AG20443 (cell line): ENCODE results near the gene IRF8.
"Not testable (repeated sequence)": the region's sequence is repeated elsewhere in the genome, so short reads cannot be mapped to it uniquely, and the experiment has no call there.

Experiments
- DNase-seq: peaks from one replicate; pipeline ENCODE4 v3.0.0; 2012; ENCODE audit warnings: low spot score, mixed read lengths

IRF8 gene

DNA sequence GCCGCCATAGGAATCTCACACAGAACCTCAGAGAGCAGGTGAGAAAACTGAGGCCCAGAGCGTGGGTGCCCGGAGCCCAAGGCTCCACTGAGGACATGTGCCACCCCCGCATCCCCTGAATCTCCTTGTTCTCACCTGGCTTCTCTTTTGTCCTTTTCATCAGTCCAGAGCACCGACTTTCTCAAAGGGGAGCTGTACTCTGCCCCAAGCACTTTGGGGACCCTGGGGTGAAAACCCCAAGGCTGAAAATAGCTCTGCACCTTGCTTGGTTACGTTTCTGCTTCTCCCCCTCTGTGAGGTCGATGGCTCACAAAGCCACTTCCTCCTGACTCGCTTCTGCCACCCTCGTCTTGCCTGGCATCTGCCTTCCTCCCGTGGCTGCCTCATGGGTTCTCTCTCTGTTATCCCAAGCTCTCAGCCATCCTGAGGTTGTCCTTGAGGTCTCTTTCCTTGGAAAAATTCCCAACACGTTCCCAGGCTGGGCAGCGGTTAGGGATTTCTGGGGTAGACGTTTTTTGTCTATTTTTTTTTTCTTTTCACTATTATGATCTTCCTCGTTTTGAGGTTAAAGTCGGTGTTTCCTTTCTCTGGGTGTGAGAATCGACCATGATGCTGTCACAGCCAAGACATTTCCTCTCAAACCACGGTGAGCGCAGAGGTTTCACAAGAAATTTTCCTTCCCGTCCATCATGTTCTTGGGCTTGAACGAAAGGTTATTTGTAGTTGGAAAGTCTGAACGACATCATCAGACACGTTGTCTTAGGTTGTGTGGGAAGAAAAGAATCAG is 37.2 kb downstream of the IRF8 start:
- DNase-seq, result no peak

DNA sequence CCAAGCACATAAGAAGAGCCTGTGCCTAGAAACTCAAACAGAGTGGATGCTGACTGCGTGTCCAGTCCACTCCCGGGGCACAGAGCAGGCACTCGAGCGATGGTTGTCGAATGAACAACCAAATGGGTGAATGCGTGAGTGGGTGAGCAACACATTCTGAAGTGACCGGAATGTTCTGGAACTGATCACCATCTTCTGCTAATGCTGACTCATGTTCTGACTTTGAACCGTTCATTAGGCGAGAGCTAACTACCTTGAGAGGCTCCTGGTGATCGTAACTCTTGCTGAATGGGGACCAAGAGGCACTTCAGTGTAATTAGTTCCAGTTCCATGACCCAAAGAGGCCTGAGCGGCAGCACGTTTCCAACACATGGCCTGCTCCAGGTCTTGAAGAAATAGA is 37.9 kb downstream of the IRF8 start:
- no peak for DNase-seq

DNA sequence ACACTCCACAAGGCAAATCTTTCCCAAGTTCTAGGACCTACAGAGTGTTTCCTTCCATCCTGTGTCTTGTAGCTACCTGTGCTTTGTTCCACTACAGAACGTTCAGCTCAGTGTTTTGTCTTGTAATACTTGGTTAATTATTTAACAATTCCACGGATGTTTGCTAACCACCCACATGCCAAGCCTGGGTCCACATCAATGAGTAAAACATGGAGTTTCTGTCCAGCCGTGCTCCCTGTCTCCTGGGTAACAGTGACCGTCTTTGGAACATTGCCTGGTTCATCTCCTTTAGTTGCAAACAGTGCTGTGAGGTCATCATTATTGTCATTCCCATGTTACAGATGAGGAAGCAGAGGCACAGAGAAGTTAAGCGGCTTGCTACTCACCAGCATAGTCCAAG is 41.3 kb downstream of the IRF8 start:
- DNase-seq, result no peak

DNA sequence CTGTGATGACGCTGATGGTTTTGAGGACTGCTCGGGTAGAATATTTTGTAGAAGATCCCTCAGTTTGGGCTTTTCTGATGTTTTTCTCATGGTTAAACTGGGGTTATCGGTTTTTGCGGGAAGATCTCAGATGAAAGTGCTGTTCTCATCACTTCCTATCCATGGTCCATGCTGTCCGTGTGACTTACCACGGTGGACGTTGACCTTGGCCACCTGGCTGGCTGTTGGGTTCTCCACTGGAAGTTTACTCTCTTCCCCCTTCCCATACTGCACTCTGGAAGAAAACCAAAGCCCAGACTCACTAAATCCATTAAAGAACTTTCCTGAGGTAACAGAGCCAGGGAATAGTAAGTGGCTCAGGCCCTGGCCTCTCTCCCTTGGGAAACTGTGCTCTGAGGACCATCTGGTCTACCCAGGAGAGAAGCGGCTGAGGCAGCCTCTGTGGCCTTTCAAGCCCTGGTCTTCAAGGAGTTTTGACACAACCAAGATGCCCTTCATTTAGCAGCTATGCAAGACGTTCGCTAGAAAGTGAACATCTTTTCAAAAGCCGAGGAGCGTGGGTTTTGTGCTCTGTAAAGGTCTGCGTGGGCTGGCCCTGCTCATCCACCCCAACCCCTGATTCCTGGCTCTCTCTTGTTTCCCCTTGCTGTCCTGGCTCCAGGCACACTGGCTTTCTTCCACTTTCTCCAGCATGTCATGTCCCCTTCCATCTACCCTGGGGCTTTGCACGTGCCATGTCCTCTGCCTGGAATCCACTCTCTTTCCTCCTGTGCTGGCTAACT is 43.1 kb downstream of the IRF8 start:
- DNase-seq, result no peak

DNA sequence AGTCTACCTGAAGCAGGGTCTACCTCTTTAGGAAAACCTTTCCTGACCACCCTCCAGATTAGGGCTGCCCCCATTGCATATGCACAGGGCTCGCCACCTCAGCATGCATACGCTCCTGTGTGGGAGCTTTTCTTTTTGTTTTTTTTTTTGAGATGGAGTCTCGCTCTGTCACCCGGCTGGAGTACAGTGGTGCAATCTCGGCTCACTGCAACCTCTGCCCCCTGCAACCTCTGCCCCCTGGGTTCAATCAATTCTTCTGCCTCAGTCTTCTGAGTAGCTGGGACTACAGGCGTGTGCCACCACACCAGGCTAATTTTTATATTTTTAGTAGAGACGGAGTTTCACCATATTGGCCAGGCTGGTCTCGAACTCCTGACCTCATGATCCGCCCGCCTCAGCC is 43.7 kb downstream of the IRF8 start:
- DNase-seq, result not testable (repeated sequence)

DNA sequence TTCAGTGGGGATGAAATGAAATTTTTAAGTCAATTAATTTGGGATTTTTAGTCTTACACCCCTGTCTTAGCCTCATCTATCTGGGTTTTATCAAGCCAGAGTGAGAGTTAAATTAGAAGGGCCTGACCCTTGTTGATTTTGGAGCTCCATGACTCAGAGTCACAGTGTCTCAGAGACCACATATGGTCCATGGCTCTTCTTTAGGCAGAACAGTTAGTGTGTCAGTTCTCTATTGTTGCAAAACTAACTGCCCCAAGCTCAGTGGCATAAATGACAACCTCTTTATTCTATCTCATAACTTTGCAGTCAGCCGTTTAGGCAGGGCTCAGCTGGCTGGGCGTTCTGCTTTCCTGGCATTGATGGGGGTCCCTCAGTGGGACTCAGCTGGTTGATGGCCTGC is 44.7 kb downstream of the IRF8 start:
- no peak for DNase-seq

DNA sequence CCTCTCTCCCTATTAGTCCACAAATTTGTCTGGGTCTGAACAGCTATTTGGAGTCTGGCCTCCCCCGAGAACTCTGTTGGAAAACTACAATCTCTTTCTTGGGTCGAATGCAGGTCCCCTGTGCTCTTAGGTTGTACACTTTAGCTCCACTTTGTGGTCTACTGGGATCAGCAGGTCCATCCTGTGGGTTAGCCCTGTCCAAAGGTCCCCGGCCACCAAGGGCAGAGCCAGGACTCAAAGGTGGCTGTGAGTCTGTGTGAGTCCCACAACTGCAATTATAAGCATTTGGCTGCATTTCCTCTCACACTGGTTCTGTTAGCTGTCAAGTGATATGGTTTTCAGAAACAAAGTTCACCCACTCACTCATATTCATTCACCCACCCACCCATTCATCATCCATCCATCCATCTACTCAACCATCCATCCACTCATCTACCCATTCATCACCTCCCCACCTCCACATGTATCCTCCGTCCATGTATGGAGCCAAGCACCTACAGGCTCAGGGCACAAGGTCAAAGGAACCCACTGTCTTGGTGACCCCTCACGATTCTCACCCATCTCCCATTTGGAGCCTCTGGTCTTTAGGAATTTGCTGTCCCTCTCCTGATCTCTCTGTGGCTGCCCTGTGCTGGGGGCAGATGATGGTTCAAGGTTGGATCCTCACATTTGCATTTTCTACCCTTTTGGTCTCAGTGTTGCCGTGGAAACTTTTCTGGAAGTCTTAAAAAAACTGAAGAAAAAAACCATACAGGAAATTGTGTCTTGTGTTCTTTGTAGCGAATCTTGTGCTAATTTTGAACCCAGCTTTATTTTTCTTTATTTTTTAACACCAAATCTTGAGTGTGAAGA is 45.8 kb downstream of the IRF8 start:
- no peak for DNase-seq

DNA sequence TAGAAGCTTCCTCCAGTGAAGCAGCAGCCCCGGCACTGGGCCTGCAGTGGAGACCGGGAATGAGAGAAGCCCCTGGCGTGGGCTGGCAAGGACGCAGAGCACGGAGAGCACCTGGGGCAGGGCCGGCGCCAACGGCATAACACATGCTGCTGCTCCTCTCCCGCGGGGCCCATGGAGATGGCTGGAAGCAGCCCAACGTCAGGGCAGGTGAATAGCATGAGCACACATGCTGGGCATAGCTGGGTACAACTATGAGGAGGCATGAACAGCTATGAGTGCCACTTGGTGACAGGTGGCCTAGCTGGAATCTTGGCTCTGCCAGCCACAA is 46.4 kb downstream of the IRF8 start:
- no peak for DNase-seq

DNA sequence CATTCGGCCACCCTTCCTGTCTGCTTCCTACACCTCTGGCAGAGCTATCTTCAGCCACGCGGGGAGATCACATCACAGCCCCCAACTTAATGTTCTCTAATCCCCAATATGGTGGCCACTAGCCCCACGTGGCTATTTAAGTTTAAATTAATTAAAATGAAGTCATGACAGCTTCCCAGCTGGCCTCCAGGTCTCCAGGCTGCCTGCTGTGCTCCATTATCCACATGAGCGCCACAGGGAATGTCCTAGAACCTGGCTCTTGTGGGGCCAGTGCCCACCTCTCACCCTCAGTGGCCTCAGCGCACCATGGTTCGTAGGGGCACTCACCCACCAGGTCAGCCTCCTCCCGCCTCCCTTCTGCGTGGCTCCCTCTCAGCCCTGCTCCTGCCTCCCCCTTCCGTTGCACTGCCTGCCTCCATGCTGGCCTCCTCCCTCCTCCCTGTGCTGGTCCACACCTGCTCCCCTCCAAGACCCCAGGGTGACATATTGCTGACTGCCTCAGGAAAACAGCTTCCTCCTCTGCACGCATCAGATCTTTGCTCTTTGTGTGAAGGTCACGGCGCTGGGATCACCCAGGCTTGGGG is 47.7 kb downstream of the IRF8 start:
- no peak for DNase-seq

DNA sequence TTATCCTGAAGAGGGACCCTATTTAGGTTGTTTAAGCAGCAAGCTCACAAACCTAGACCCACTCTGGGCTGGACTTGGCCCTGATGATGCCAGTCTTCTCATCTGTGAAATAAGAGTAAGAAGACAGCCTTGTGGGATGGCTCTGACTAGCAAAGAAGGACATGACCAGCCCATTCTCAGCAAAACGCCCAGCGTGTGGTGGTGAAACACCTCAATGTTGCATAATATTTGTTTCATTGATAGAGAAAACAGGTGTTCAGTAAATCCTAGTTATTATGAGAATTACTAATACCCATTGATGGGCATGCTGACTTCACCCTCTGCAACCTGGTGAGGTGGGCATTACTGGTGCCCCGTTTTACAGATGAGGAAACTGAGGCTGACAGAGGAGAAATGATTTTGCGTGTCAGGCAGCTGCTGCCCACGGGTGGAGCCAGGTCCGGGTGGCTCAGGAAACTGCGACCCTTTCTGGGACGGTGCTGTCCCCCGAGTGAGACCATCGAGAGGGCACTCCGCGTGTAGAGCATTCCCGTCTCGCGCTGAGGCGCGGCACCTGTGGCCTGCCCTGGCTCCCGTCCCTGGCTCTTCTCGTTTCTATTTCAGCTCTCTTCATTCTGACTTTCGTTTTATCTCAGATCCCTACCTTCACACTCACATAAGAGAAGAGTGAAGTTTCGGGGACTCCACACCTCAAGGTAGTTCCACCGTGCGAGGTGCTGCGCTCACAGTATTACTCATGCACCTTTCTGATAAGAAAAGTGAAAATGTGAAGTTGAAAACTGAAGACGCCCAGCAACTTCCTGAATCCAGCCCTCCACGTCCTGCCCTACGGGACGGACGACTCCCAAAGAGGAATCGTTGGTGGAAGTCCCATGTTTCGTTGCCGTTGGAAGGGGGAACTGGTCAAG is 48.5 kb downstream of the IRF8 start:
- DNase-seq, result no peak

DNA sequence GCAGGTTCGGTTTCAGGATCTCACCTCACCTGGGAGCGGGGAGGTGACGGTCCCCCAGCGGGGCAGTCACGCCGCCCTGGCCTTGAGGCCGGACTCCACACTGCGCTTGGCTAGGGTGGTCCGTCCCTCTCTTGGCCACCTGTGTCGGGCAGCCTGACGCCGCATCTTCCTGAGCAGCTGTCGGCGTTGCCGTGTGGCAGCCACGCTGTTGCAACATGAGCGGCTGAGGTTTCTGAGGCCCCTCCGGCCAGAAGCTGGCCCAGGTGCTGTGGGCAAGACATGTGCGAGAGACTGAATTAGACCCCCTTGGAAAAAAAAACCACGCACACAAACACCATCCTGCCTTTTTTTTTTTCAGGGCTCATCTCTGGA is 49.2 kb downstream of the IRF8 start:
- DNase-seq, result no peak

DNA sequence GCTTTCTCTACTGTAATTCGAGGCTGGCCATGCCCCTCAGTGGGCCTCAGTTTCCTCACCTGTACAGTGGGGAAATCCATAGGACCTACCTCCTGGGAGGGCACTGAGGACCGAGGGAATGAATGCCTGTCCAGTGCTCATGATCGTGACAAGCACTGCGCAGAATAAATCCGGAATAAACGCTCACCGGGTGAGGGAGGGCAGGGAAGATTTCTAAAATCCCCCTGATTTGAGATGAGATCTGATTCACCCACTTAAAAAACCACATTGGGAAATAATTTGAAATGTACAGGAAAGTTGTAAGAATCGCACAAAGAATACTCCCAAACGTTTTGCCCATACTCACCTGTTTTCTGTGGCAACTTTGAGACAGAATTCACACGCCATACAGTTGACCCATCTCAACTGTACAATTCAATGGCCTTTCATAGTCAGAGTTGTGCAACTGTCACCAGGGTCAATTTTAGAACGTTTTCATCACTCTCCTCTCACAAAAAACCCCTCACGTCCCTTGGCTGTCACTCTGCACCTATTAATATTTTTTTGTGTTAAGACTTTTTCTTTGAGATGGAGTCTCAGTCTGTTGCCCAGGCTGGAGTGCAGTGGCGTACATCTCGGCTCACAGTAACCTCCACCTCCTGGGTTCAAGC is 49.8 kb downstream of the IRF8 start:
- DNase-seq, result no peak

DNA sequence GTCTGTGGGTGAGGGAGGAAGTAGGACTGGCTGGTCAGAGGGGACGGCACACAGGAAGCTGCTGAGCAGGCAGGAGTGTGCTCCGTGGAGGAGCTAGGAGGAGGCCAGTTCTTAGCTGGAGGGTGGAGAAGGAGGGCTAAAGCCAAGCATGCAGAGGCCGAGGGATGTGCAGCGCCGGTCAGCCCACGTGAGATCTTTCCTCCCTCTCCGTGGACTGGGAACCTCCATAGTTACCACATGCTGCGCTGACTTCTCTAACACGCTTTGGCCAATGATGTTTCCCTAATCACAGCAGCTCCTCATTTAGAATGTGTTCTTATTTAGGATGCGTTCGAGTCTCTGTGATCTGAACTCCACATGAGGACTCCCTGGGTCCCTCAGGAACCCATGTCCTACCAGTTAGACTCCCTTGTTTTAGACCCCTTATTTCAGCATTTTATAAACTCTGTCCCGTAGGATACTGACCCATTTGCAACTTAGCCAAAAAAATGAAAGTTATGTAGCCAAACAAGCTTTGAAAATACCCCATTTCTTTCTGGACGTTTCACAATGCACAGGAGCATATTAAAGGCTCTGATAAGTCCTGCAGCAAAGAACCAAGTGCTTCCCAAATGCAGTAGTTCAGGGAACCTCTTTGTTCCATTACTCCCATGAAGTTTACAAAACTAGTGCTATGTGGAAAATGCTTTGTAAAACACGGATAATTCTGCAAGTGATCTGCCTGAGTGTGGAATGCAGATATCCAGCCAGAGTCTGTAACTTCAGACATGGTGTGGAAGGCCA is 51.4 kb downstream of the IRF8 start:
- no peak for DNase-seq

DNA sequence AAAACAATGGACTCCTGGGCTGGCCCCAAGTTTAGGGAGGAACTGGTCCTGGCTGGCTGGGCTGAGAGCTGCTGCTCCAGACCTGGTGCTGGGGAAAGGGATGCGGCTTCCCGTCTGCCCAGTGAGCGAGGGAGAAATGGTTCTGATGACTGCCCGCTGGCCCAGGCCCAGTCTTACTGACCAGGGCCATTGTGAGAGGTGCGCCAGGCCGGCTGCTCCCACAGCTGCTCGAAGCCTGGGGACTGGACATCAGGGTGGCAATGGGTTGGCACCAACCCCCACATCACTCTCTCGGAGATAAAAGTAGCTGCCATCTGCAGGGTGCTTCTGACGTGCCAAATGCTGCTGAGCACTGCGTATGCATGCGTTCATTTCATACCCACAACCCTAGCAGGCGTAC is 53.2 kb downstream of the IRF8 start:
- no peak for DNase-seq

DNA sequence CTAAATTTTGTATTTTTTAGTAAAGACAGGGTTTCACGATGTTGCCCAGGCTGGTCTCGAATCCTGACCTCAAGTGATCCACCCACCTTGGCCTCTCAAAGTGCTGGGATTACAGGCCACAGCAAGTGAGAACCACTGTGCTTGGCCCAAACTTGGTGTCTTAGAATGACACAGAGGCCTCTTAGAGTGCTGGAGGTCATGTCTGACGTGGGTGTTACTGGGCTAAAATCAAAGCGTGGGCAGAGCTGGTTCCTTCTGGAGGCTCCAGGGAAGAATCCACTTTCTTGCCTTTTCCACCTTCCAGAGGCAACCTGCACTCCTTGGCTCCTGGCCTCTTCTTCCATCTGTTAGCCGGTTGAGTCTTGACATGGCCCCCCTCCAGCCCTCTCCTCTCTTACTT is 53.8 kb downstream of the IRF8 start:
- no peak for DNase-seq

DNA sequence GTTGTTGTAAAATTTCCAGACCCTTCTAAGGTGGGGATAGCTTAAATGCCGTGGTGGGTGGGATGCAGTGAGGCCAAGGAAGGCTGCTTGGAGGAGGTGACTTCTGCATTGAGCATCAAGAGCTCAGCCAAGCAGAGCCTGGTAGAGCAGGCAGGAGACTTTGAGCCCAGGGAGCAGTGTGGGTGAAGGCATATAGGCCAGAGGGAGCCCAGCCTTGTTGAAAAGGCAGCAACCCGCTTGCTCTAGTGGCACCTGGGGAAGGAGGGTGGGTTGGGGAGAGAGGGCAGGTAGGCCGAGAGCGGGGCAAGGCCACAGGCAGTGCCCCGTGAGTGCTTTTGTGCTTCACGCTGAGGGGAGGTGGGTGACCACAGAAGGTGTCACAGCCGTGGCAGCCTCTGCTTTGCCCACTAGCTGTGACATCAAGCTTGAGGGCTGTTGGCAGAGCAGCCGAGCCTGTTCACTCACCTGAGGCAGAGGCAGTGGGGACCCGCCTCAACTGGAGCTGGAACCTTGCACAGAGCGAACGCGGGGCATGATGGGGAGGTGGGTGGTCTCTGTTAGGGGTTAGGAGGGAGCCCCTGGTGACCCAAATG is 56.1 kb downstream of the IRF8 start:
- no peak for DNase-seq

DNA sequence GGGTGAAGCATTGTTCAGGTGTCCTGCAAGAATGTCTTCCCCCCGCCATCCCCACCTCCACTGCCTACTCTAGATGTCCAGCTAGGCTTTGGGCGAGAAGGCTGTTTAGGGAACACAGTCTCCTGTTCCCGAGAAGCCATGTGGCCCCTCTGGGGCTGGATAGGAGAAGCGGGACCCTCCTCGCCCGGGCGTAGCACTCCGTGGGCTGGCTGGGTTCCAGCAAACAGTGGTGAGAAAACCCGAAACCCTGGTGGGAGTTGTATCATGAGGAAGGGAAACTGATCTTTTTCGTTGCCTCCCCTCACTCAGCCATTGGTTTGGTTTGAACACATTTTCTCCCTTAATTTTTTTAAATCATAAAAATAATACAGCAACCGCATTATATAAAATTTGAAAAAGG is 56.6 kb downstream of the IRF8 start:
- DNase-seq, result no peak

DNA sequence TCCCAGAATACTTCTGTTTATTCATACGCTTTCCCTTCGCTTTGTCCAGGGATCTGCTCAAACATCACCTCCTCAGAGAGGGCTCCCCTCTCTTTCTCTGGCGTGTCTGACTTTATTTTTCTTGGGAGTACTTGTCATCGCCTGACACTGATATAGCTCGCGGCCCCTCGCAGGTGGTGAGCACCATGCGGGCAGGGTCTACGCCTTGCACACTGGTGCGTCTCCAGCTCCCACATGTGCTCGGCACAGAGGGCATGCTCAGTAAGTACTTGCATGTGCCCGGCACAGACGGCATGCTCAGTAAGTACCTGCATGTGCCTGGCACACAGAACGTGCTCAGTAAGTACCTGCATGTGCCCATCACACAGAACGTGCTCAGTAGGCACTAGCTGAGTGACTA is 57.5 kb downstream of the IRF8 start:
- no peak for DNase-seq

DNA sequence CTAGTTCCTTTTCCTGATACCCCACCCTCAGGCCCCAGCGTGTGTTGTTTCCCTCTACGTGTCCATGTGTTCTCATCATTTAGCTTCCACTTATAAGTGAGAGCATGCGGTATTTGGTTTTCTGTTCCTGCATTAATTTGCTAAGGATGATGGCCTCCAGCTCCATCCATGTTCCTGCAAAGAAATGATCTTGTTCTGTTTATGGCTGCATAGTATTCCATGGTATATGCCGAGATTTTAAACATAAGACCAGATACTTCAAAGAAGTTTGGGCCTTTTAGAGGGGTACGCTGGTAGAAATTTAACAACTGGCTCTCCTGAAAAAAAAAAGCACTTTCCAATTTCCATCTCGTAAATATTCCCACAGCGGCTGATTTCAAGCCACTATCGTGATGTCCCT is 59.8 kb downstream of the IRF8 start:
- DNase-seq, result no peak

DNA sequence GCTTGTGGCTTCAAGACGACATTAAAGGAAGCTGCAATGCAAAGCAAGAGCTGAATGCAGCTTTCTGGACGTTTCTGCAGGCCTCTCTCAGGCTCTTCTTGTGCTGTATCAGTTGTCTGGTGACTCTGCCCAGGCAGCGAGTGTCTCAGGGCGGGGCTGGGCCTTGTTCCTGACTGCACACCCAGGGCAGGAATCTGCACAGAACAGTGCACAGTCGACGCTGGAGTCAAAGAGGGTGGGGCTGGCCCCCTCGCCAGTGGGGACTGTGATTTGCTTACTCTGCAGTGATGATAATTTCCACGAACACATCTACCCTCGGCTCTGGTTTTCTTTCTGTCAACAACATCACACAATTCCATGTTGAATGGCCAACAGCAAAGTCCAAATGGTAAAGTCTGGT is 60.7 kb downstream of the IRF8 start:
- no peak for DNase-seq
